SIG-M5 treated with dmso at 0.1 percent for 504 hours (cell line): ENCODE results near the gene CTDSP2.
"Not testable (repeated sequence)": the region's sequence is repeated elsewhere in the genome, so short reads cannot be mapped to it uniquely, and the experiment has no call there.

Experiments
- DNase-seq: peaks from one replicate; lab custom pipeline; 2025; ENCODE audit not compliant: unreplicated experiment; lab: John Stamatoyannopoulos, UW

Gene CTDSP2

GRCh38 chr12:57783861-57784260, 62.7 kb downstream of the CTDSP2 start:
- DNase-seq, result no peak

- DNase-seq, result no peak
Observed at GRCh38 chr12:57783466-57783801, 63.1 kb downstream of the CTDSP2 start.

- peak; percentile 97 for DNase-seq
Observed at GRCh38 chr12:57782608-57783465, 63.7 kb downstream of the CTDSP2 start, which contains the start of gene TSFM. Gene TSFM (plus strand): TSS chr12:57782787. CDS start chr12:57782802, 15 bp downstream.

- DNase-seq, result no peak
Observed at GRCh38 chr12:57782243-57782607, 64.3 kb downstream of the CTDSP2 start.

GRCh38 chr12:57781801-57782200, 64.7 kb downstream of the CTDSP2 start:
- no peak for DNase-seq

GRCh38 chr12:57781244-57781643, 65.3 kb downstream of the CTDSP2 start:
- peak; percentile 55 for DNase-seq

GRCh38 chr12:57780284-57780897, 66.1 kb downstream of the CTDSP2 start:
- no peak for DNase-seq

- no peak for DNase-seq
Observed at GRCh38 chr12:57779736-57780135, 66.8 kb downstream of the CTDSP2 start.

GRCh38 chr12:57777911-57778310, 68.6 kb downstream of the CTDSP2 start:
- no peak for DNase-seq

GRCh38 chr12:57777367-57777766, 69.2 kb downstream of the CTDSP2 start:
- no peak for DNase-seq

GRCh38 chr12:57776247-57776587, 70.3 kb downstream of the CTDSP2 start:
- no peak for DNase-seq

GRCh38 chr12:57775563-57776246, 70.8 kb downstream of the CTDSP2 start:
- peak; percentile 49 for DNase-seq

GRCh38 chr12:57775044-57775443, 71.5 kb downstream of the CTDSP2 start:
- no peak for DNase-seq

- DNase-seq, result not testable (repeated sequence)
Observed at GRCh38 chr12:57774634-57775033, 71.9 kb downstream of the CTDSP2 start.

GRCh38 chr12:57772429-57773322, 73.9 kb downstream of the CTDSP2 start, which contains the start of gene EEF1AKMT3:
Gene EEF1AKMT3 (plus strand): TSS chr12:57772614. CDS start chr12:57772725, 111 bp downstream.
- DNase-seq, result peak; percentile 74

- peak; percentile 97 for DNase-seq
Observed at GRCh38 chr12:57771873-57772428, 74.6 kb downstream of the CTDSP2 start, which contains the start of gene METTL1. Gene METTL1 (minus strand): TSS chr12:57772105. CDS start chr12:57772083, 22 bp downstream.

- peak; percentile 93 for DNase-seq
Observed at GRCh38 chr12:57771236-57771872, 75.2 kb downstream of the CTDSP2 start.

- no peak for DNase-seq
Observed at GRCh38 chr12:57770734-57771133, 75.8 kb downstream of the CTDSP2 start.
